GM12874 (cell line): ENCODE measurements around the gene MRGPRD.

ENCODE experiments used
- CTCF ChIP-seq: IDR thresholded peaks from 2 replicates; pipeline ENCODE4 v1.5.1; 2011; ENCODE audit warnings: low read depth, mild to moderate bottlenecking, control low read depth, low read length, moderate library complexity; ENCODE audit not compliant: insufficient read depth

MRGPRD gene

GRCh38 chr11:69000831-69001242, 20.1 kb upstream of the MRGPRD start:
- no peak for TF ChIP-seq CTCF

- no peak for TF ChIP-seq CTCF
Observed at GRCh38 chr11:69000391-69000790, 19.6 kb upstream of the MRGPRD start.

GRCh38 chr11:68999093-68999747, 18.4 kb upstream of the MRGPRD start:
- no peak for TF ChIP-seq CTCF

GRCh38 chr11:68998390-68998911, 17.7 kb upstream of the MRGPRD start:
- TF ChIP-seq CTCF, result no peak

- no peak for TF ChIP-seq CTCF
Observed at GRCh38 chr11:68997995-68998348, 17.2 kb upstream of the MRGPRD start.

- no peak for TF ChIP-seq CTCF
Observed at GRCh38 chr11:68997124-68997994, 16.6 kb upstream of the MRGPRD start.

- no peak for TF ChIP-seq CTCF
Observed at GRCh38 chr11:68996376-68997123, 15.8 kb upstream of the MRGPRD start.
